Endothelial cell of umbilical vein (primary cell): ENCODE measurements around the gene CCNJL.

ENCODE experiments used
- EZH2 ChIP-seq: IDR thresholded peaks from 2 replicates; pipeline ENCODE4 v1.6.1; 2012; ENCODE audit warnings: borderline replicate concordance, low read depth, mild to moderate bottlenecking, moderate library complexity, low read length, inconsistent platforms; ENCODE audit not compliant: severe bottlenecking
- GATA2 ChIP-seq: IDR thresholded peaks from 2 replicates; pipeline ENCODE4 v1.7.0; 2011; ENCODE audit warnings: low read depth, mild to moderate bottlenecking, moderate library complexity, mixed read lengths, low read length; ENCODE audit not compliant: insufficient read length, insufficient read depth
- JUN ChIP-seq: IDR thresholded peaks from 2 replicates; pipeline ENCODE4 v1.6.1; 2011; ENCODE audit warnings: borderline replicate concordance, low read depth; ENCODE audit not compliant: insufficient read length, insufficient read depth
- MYC ChIP-seq: IDR thresholded peaks from one replicate; pipeline ENCODE4 v1.6.1; 2011; ENCODE audit warnings: mild to moderate bottlenecking, low read depth, low read length
- POLR2A ChIP-seq: IDR thresholded peaks from 2 replicates; pipeline ENCODE4 v1.6.1; 2012; ENCODE audit warnings: low read depth, mild to moderate bottlenecking, control low read depth, low read length
- POLR2AphosphoS5 ChIP-seq: IDR thresholded peaks from 2 replicates; pipeline ENCODE4 v1.6.1; 2012; ENCODE audit warnings: low read depth, mild to moderate bottlenecking, control low read depth, low read length, moderate library complexity; ENCODE audit not compliant: insufficient read depth
- TF ChIP-seq, protein P1 (sequence below), 2 donors: IDR thresholded peaks; 1 replicate in 1 of 2; 2 replicates in 1 of 2; pipeline ENCODE4 v1.5.1; 2011; ENCODE audit warnings: low read length in 2 of 2, mild to moderate bottlenecking in 2 of 2, moderate library complexity in 2 of 2, control low read depth in 1 of 2, inconsistent platforms in 1 of 2, low read depth in 1 of 2; ENCODE audit not compliant: insufficient read depth in 1 of 2; ENCODE audit errors: extremely low read depth in 1 of 2
- TF ChIP-seq, protein P2 (sequence below): IDR thresholded peaks from 2 replicates; pipeline ENCODE4 v1.6.1; 2011; ENCODE audit not compliant: insufficient read depth, insufficient read length

DNA sequence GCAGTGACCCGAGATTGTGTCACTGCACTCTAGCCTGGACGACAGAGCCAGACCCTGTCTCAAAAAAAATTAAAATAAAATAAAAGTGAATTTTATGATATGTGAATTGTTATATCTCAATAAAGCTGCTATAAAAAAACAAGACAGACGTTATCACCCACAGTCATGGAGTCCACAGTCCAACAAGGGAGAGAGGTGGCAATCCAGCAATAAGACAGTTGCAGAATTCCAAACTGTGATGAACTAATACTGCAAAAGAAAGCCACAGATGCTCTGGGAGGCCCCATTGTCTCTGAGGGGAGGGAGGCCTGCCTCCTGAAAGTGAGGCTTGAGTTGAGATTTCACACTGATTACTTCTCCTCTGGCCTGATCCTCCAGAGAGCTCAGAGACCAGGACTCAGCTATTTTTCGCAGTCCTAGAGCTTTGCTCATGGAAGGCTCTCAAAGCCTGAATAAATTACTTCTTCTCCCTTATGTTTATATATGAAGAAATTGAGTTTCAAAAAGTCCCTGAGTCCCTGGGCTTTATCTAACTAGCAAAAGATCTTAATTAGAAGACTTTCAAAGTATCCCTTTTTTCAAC, 28.0 kb downstream of the CCNJL start:
- no peak for TF ChIP-seq POLR2AphosphoS5
- TF ChIP-seq, protein P1, sequence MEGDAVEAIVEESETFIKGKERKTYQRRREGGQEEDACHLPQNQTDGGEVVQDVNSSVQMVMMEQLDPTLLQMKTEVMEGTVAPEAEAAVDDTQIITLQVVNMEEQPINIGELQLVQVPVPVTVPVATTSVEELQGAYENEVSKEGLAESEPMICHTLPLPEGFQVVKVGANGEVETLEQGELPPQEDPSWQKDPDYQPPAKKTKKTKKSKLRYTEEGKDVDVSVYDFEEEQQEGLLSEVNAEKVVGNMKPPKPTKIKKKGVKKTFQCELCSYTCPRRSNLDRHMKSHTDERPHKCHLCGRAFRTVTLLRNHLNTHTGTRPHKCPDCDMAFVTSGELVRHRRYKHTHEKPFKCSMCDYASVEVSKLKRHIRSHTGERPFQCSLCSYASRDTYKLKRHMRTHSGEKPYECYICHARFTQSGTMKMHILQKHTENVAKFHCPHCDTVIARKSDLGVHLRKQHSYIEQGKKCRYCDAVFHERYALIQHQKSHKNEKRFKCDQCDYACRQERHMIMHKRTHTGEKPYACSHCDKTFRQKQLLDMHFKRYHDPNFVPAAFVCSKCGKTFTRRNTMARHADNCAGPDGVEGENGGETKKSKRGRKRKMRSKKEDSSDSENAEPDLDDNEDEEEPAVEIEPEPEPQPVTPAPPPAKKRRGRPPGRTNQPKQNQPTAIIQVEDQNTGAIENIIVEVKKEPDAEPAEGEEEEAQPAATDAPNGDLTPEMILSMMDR (IDR thresholded peaks at IDR 0.05; ENCODE audit: extremely low read depth in 1 of 2, insufficient read depth in 1 of 2, low read depth in 1 of 2, low read length in 2 of 2), result no peak
- no peak for TF ChIP-seq POLR2A
- TF ChIP-seq MYC, result no peak
- TF ChIP-seq JUN, result no peak
- no peak for TF ChIP-seq EZH2
- TF ChIP-seq GATA2, result no peak
- TF ChIP-seq, protein P2, sequence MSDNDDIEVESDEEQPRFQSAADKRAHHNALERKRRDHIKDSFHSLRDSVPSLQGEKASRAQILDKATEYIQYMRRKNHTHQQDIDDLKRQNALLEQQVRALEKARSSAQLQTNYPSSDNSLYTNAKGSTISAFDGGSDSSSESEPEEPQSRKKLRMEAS, result no peak
